Naive thymus-derived CD4-positive, alpha-beta T cell (primary cell): Measurements from ENCODE around the gene CCRL2. TPM values are rescaled to one million over a fixed set of nuclear protein-coding genes. Genes with fewer than 3 reads are reported as not detected.
A peak's percentile ranks its signal among the peaks of the same experiment; 100 is the strongest.

Experiments
- ATAC-seq: fragments of 150-1000 bp; cut with Tn5 transposase; 2 replicates; pipeline ENCODE4 v1.10.0; 2021; ENCODE audit warnings: mild to moderate bottlenecking, moderate library complexity
- CTCF ChIA-PET: fragments of 350-600 bp; sonication (Branson Sonifier 250); formaldehyde crosslinking; loops from one replicate; lab custom pipeline; 2021; ENCODE audit warnings: antibody characterized with exemption; lab: Charles Lee
- POLR2A ChIA-PET: fragments of 350-600 bp; sonication (Branson Sonifier 250); formaldehyde crosslinking; loops from one replicate; lab custom pipeline; 2021; ENCODE audit warnings: antibody characterized with exemption, inconsistent platforms; lab: Charles Lee
- DNase-seq, 9 donors: peaks; one replicate each; pipeline versions ENCODE4 v3.0.0 to v3.0.0-alpha.2; 2020 to 2022; ENCODE audit warnings: mixed read lengths in 1 of 9
- H3K27ac ChIP-seq: one replicate; pipeline ENCODE4 v1.7.0; 2013; ENCODE audit warnings: mild to moderate bottlenecking, low read depth, low read length, moderate library complexity
- H3K27me3 ChIP-seq, 2 donors: one replicate each; pipeline ENCODE4 v1.7.0; 2013; ENCODE audit warnings: low read length in 2 of 2, mild to moderate bottlenecking in 2 of 2, moderate library complexity in 2 of 2; ENCODE audit not compliant: control insufficient read depth in 2 of 2, insufficient read depth in 2 of 2
- H3K36me3 ChIP-seq, 3 experiments: 1 replicate in 2 of 3; 2 replicates in 1 of 3; pipeline ENCODE4 v1.7.0; 2013; ENCODE audit warnings: low read length in 3 of 3, mild to moderate bottlenecking in 3 of 3, moderate library complexity in 1 of 3; ENCODE audit not compliant: insufficient read depth in 3 of 3, control insufficient read depth in 2 of 3
- H3K4me1 ChIP-seq, 2 donors: one replicate each; pipeline ENCODE4 v1.7.0; 2013; ENCODE audit warnings: low read length in 2 of 2, mild to moderate bottlenecking in 2 of 2, moderate library complexity in 1 of 2; ENCODE audit not compliant: control insufficient read depth in 2 of 2, insufficient read depth in 2 of 2
- H3K4me3 ChIP-seq: 2 replicates; pipeline ENCODE4 v1.7.0; 2013; ENCODE audit warnings: mild to moderate bottlenecking, low read length
- H3K9me3 ChIP-seq, 3 experiments: 1 replicate in 2 of 3; 2 replicates in 1 of 3; pipeline ENCODE4 v1.7.0; 2013; ENCODE audit warnings: low read length in 3 of 3; ENCODE audit not compliant: control insufficient read depth in 2 of 3
- H3K27ac Mint-ChIP-seq, 9 donors: one replicate each; pipeline ENCODE4 v1.8.0; 2020 to 2022; ENCODE audit warnings: mixed read lengths in 9 of 9, mild to moderate bottlenecking in 8 of 9, moderate library complexity in 5 of 9, inconsistent platforms in 2 of 9
- H3K27me3 Mint-ChIP-seq, 5 donors: one replicate each; pipeline ENCODE4 v1.8.0; 2021 to 2022; ENCODE audit warnings: mixed read lengths in 5 of 5, mild to moderate bottlenecking in 1 of 5
- H3K36me3 Mint-ChIP-seq, 5 donors: one replicate each; pipeline ENCODE4 v1.8.0; 2020 to 2022; ENCODE audit warnings: mixed read lengths in 5 of 5, mild to moderate bottlenecking in 3 of 5, inconsistent platforms in 1 of 5
- H3K4me1 Mint-ChIP-seq, 7 donors: one replicate each; pipeline ENCODE4 v1.8.0; 2020 to 2022; ENCODE audit warnings: mixed read lengths in 7 of 7, mild to moderate bottlenecking in 3 of 7, inconsistent platforms in 1 of 7
- H3K4me3 Mint-ChIP-seq, 10 donors: one replicate each; pipeline ENCODE4 v1.8.0; 2020 to 2022; ENCODE audit warnings: mild to moderate bottlenecking in 10 of 10, mixed read lengths in 10 of 10, moderate library complexity in 6 of 10, inconsistent platforms in 2 of 10
- H3K9me3 Mint-ChIP-seq, 11 donors: one replicate each; pipeline ENCODE4 v1.8.0; 2020 to 2022; ENCODE audit warnings: mixed read lengths in 11 of 11, mild to moderate bottlenecking in 4 of 11, inconsistent platforms in 1 of 11, moderate library complexity in 1 of 11
- intact Hi-C, 2 donors: fragments of 100-400 bp; cut with micrococcal nuclease; formaldehyde crosslinking; loops; one replicate each; pipeline ENCODE4 v1.15.1; 2023
- polyA plus RNA-seq, 2 donors: library from polyadenylated mRNA; unstranded; fragments of 300-500 nt; fragmentation: Illumina TruSeq; gene quantifications; one replicate each; pipeline ENCODE4 v1.2.3, GENCODE V29; 2021
- total RNA-seq, 6 experiments: library from RNA in 5 of 6; stranded (reverse) in 5 of 6; gene quantifications; 1 replicate in 5 of 6; 2 replicates in 1 of 6; pipeline ENCODE4 v1.2.3 and lab custom pipeline; 2021 to 2026

CCRL2 gene
- 10 to 100 TPM in 1 of 5 experiments, 1 to 10 TPM in 2, under 1 TPM in 2; 0.35 to 20.5 (median 5.0) TPM for total RNA-seq
- 1 to 10 TPM in 1 of 2 donors, under 1 TPM in 1; 0.34 to 1.3 TPM for polyA plus RNA-seq
- 2.4 reads per million, percentile 12 among the genes with 10 or more reads in this experiment for total RNA-seq (lab: John Stamatoyannopoulos, UW)

DNA sequence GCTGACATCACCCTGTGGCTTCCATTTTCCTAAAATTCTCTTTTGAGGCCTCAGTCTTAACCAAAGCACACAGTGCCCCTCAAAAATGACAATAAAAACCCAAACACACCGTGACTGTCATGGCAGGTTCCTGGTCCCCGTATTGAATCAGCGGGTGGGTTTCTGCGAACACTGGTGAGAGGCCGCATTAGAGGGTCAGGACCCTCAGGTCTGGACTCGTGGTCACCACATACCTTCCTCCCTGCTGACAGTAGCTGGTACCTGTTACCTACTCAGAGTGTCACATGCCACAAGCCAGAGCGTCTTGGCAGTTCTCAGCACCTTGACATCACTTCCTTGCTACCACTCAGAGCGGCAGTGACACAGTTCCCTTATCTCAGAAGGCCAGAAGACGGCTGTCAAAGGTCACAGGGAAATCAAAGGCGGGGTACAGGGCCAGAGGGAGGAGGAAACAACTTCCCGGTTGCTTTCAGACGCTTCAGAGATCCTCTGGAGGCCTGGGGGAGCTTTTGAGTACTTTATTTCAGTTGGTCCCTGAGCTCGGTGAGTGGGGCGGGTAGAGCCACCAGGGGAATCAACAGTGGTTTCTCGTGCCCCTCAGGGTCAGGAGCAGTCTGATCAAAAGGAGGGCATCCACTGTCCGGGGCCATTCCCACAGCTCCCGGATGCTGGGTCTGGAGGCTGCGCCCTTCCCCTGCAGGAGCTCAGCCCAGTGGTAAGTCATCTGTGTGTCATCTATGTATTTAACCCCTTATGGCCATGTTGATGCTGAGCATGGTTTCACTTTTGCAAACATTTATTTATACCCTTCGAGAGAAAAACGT is at the start of gene CCRL2, which contains the start of gene CCR5AS:
Gene CCRL2, plus strand, starts transcription at position 472 of the 824 bp plus-strand sequence. CDS start 821 bp downstream, outside the sequence.
Gene CCR5AS, minus strand, starts transcription at position 279 of the 824 bp plus-strand sequence.
- ATAC-seq (peak; percentile 85), DNase-seq (peak; percentile 9 to 50 (median 31))
- H3K27ac Mint-ChIP-seq = peak within 1 kb of the TSS; percentile 76 to 95 (median 86)
- H3K27me3 ChIP-seq = no peaks in the 10 kb centered on the region
- peaks cover 0 to 23% (median 0%) of the 10 kb centered on the region in 5 donors for H3K27me3 Mint-ChIP-seq
- POLR2A ChIA-PET = no interaction called here
- intact Hi-C loops = loop anchor here in 1 of 2 donors (2.0 kb wide), 2 partner anchors 34 to 132 kb away; no protein-coding TSS in a partner anchor
- peaks cover 0 to 4% (median 0%) of the 10 kb centered on the region in 11 donors for H3K9me3 Mint-ChIP-seq
- H3K27ac ChIP-seq = peak within 1 kb of the TSS; percentile 57
- H3K36me3 ChIP-seq = no peaks in the 10 kb centered on the region
- CTCF ChIA-PET = interaction anchor here (0.8 to 1.1 kb wide), 2 partner anchors 22 to 130 kb away, joined by 3 read pairs; no protein-coding TSS in a partner anchor
- peak within 1 kb of the TSS; percentile 55 for H3K4me3 ChIP-seq
- H3K4me1 Mint-ChIP-seq = peaks cover 11 to 37% (median 33%) of the 10 kb centered on the region in 7 donors
- peaks cover 5 to 10% of the 10 kb centered on the region in 2 donors for H3K4me1 ChIP-seq
- no peaks in the 10 kb centered on the region for H3K9me3 ChIP-seq
- peaks cover 0 to 7% (median 3%) of the 10 kb centered on the region in 5 donors for H3K36me3 Mint-ChIP-seq
- peak within 1 kb of the TSS; percentile 72 to 88 (median 84) for H3K4me3 Mint-ChIP-seq

DNA sequence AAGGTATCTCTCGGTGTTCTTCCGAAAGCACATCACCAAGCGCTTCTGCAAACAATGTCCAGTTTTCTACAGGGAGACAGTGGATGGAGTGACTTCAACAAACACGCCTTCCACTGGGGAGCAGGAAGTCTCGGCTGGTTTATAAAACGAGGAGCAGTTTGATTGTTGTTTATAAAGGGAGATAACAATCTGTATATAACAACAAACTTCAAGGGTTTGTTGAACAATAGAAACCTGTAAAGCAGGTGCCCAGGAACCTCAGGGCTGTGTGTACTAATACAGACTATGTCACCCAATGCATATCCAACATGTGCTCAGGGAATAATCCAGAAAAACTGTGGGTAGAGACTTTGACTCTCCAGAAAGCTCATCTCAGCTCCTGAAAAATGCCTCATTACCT is 48.6 kb upstream of the CCRL2 start:
- peaks cover 9 to 71% (median 28%) of the 10 kb centered on the region in 7 donors for H3K4me1 Mint-ChIP-seq
- Histone ChIP-seq H3K4me1 (peaks cover 17 to 39% of the 10 kb centered on the region in 2 donors), H3K27me3 (no peaks in the 10 kb centered on the region), H3K27ac (no peak overlapping the region), H3K9me3 (no peaks in the 10 kb centered on the region), H3K4me3 (no peak overlapping the region), H3K36me3 (peaks cover 0 to 6% (median 0%) of the 10 kb centered on the region in 3 experiments)
- H3K4me3 Mint-ChIP-seq = peak overlapping the region in 1 of 10 donors; percentile 11
- no peak overlapping the region for H3K27ac Mint-ChIP-seq
- intact Hi-C loops = no loop called here
- DNase-seq (no peak), ATAC-seq (no peak)
- H3K9me3 Mint-ChIP-seq = no peaks in the 10 kb centered on the region
- peaks cover 0 to 52% (median 0%) of the 10 kb centered on the region in 5 donors for H3K36me3 Mint-ChIP-seq
- H3K27me3 Mint-ChIP-seq = peaks cover 0 to 60% (median 5%) of the 10 kb centered on the region in 5 donors
- ChIA-PET POLR2A (no interaction called here), CTCF (no interaction called here)

GRCh38 chr3:46359733-46360493 is 47.1 kb upstream of the CCRL2 start:
- Histone ChIP-seq H3K4me1 (peaks cover 3 to 39% of the 10 kb centered on the region in 2 donors), H3K27me3 (no peaks in the 10 kb centered on the region), H3K36me3 (peaks cover 0 to 6% (median 0%) of the 10 kb centered on the region in 3 experiments), H3K27ac (no peak overlapping the region), H3K9me3 (no peaks in the 10 kb centered on the region), H3K4me3 (no peak overlapping the region)
- Mint-ChIP-seq H3K27me3 (peaks cover 0 to 65% (median 5%) of the 10 kb centered on the region in 5 donors), H3K4me3 (no peak overlapping the region), H3K36me3 (peaks cover 0 to 57% (median 0%) of the 10 kb centered on the region in 5 donors), H3K9me3 (peaks cover 0 to 4% (median 0%) of the 10 kb centered on the region in 11 donors), H3K27ac (no peak overlapping the region), H3K4me1 (peaks cover 0 to 59% (median 13%) of the 10 kb centered on the region in 7 donors)
- ChIA-PET CTCF (interaction anchor here (0.7 to 1.0 kb wide), 3 partner anchors 11 to 89 kb away, joined by 3 read pairs; partner anchors contain the start of gene CCR5), POLR2A (interaction anchor here (0.6 to 0.9 kb wide), 3 partner anchors 11 to 1199 kb away, joined by 3 read pairs; partner anchors contain the start of gene CCR5)
- DNase-seq = no peak
- intact Hi-C loops = no loop called here
- peak; percentile 37 for ATAC-seq

DNA sequence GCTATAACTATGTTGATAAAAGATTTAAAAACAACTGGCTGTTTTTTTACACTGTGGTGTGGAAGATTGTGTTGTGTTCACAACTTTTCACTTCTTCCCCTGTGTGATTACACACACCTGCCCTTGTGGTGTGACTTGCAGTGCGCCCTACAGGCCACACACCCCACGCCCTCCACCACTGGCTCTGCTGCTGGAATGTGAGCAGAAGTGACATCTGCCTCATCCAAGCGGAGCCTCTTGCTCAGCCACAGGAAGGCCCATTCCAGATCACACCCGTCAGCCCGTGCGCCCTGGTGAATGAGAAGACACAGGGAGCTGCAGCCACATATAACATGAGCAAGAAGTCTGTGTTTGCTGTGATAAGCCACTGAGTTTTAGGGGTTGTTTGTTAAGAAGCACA is 46.2 kb upstream of the CCRL2 start:
- H3K27ac ChIP-seq = no peak overlapping the region

DNA sequence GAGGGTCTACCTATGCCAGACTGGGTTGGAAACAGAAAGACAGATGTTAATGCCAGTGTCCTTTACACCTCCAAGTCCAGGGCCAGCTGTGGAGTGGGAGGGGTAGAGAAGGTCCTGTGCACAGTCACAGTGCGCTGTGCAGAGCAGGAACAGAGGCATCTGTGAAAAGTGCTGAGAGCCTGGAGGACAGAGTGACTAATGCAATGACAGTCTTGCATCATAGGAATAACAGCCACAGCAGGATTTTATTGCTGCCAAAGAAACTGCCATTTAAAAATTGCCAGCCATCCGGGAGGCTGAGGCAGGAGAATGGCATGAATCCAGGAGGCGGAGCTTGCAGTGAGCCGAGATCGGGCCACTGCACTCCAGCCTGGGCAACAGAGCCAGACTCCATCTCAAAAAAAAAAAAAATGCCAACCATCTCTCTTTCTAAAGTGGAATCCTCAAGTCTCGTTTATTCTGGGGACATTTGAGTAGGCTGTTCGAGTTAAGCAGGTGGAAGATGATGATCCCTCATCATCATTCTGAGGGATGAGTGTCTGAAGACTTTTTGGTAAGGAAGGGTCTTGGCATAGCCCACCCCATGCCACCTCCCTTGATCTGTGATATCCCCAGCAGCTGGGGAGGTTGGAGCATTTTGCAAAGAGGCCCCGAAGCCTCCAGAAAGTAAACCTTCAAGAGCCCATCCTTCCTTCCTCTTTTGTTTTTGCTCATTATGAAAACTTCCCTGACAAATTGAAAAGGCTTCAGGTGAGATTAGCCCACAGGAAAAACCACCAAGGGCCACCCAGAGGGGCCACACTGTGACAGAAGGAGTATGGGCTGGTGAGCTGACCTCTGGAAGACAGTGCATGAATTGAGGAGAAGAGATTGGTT is 45.4 kb upstream of the CCRL2 start:
- peaks cover 0 to 56% (median 0%) of the 10 kb centered on the region in 5 donors for H3K36me3 Mint-ChIP-seq
- H3K4me3 Mint-ChIP-seq = no peak overlapping the region
- intact Hi-C loops = no loop called here
- H3K9me3 ChIP-seq = no peaks in the 10 kb centered on the region
- ChIA-PET POLR2A (no interaction called here), CTCF (no interaction called here)
- H3K27me3 Mint-ChIP-seq = peaks cover 0 to 62% (median 0%) of the 10 kb centered on the region in 5 donors
- DNase-seq (no peak), ATAC-seq (peak; percentile 81)
- no peaks in the 10 kb centered on the region for H3K27me3 ChIP-seq
- H3K36me3 ChIP-seq = peaks cover 0 to 6% (median 0%) of the 10 kb centered on the region in 3 experiments
- H3K4me3 ChIP-seq = no peak overlapping the region
- H3K4me1 ChIP-seq = peaks cover 0 to 53% of the 10 kb centered on the region in 2 donors
- H3K27ac Mint-ChIP-seq = peak overlapping the region in 1 of 9 donors; percentile 81
- H3K9me3 Mint-ChIP-seq = peaks cover 0 to 12% (median 0%) of the 10 kb centered on the region in 11 donors
- H3K4me1 Mint-ChIP-seq = peaks cover 0 to 57% (median 0%) of the 10 kb centered on the region in 7 donors
- no peak overlapping the region for H3K27ac ChIP-seq

More for the DNA sequence above, 46.2 kb upstream of the CCRL2 start:
- Histone ChIP-seq H3K9me3 (no peaks in the 10 kb centered on the region), H3K36me3 (peaks cover 0 to 6% (median 0%) of the 10 kb centered on the region in 3 experiments), H3K4me3 (no peak overlapping the region), H3K27me3 (no peaks in the 10 kb centered on the region), H3K4me1 (peaks cover 0 to 46% of the 10 kb centered on the region in 2 donors)
- Mint-ChIP-seq H3K4me1 (peaks cover 0 to 55% (median 5%) of the 10 kb centered on the region in 7 donors), H3K27ac (peak overlapping the region in 1 of 9 donors; percentile 39), H3K27me3 (peaks cover 0 to 61% (median 4%) of the 10 kb centered on the region in 5 donors), H3K4me3 (no peak overlapping the region), H3K9me3 (peaks cover 0 to 6% (median 0%) of the 10 kb centered on the region in 11 donors), H3K36me3 (peaks cover 0 to 55% (median 0%) of the 10 kb centered on the region in 5 donors)
- intact Hi-C loops = no loop called here
- ChIA-PET POLR2A (interaction anchor here (0.5 to 0.6 kb wide), 3 partner anchors 9 to 1200 kb away, joined by 3 read pairs; partner anchors contain the start of gene CCR5), CTCF (interaction anchor here (0.7 to 1.0 kb wide), 2 partner anchors 10 to 88 kb away, joined by 3 read pairs; partner anchors contain the start of gene CCR5)
- ATAC-seq (peak; percentile 56), DNase-seq (no peak)
